HepG2 (cell line): ENCODE data around the gene GADD45GIP1. TPM values are rescaled to one million over a fixed set of nuclear protein-coding genes. Genes with fewer than 3 reads are reported as not detected.
A peak's percentile ranks its signal among the peaks of the same experiment; 100 is the strongest.

ENCODE experiments used
- ARID4A ChIP-seq: sonication (generic); formaldehyde crosslinking; IDR thresholded peaks from 2 replicates; pipeline ENCODE4 v1.5.0; 2020; ENCODE audit warnings: mild to moderate bottlenecking, missing genetic modification reagents, borderline replicate concordance
- DMTF1 ChIP-seq: sonication (generic); formaldehyde crosslinking; IDR thresholded peaks from 2 replicates; pipeline ENCODE4 v1.4.0; 2020; ENCODE audit warnings: mild to moderate bottlenecking, missing genetic modification reagents
- HDAC2 ChIP-seq: sonication (generic); formaldehyde crosslinking; IDR thresholded peaks from 2 replicates; pipeline ENCODE4 v1.4.0; 2020; ENCODE audit warnings: missing genetic modification reagents
- HMG20B ChIP-seq: conservative IDR thresholded peaks from 2 replicates; pipeline ENCODE4 v1.6.1; 2016; ENCODE audit warnings: missing genetic modification reagents, missing compliant biosample characterization
- IKZF1 ChIP-seq: fragments of 450-650 bp; IDR thresholded peaks from 2 replicates; pipeline ENCODE4 v1.7.1; 2016
- JUND ChIP-seq: sonication (generic); formaldehyde crosslinking; IDR thresholded peaks from 2 replicates; pipeline ENCODE4 v1.8.0; 2022; ENCODE audit warnings: mild to moderate bottlenecking, missing genetic modification reagents
- KDM6A ChIP-seq: IDR thresholded peaks from 2 replicates; pipeline ENCODE4 v1.6.1; 2016; ENCODE audit warnings: low read depth
- LBX2 ChIP-seq: sonication (generic); formaldehyde crosslinking; IDR thresholded peaks from 2 replicates; pipeline ENCODE4 v1.5.0; 2020; ENCODE audit warnings: missing genetic modification reagents, mild to moderate bottlenecking, borderline replicate concordance
- MAFK ChIP-seq, 2 experiments: IDR thresholded peaks in 1 of 2; conservative IDR thresholded peaks in 1 of 2; 2 replicates each; pipeline ENCODE4 v1.6.1; 2011; ENCODE audit warnings: improper control_type of control experiment in 2 of 2, low read length in 2 of 2
- MTA1 ChIP-seq: sonication (generic); formaldehyde crosslinking; IDR thresholded peaks from 2 replicates; pipeline ENCODE4 v1.4.0; 2020; ENCODE audit warnings: missing genetic modification reagents, mild to moderate bottlenecking, borderline replicate concordance
- RXRA ChIP-seq: sonication (generic); formaldehyde crosslinking; IDR thresholded peaks from 2 replicates; pipeline ENCODE4 v1.5.1; 2020; ENCODE audit warnings: missing genetic modification reagents
- SKI ChIP-seq: fragments of 450-650 bp; IDR thresholded peaks from one replicate; pipeline ENCODE4 v1.6.1; 2018; ENCODE audit warnings: mild to moderate bottlenecking; ENCODE audit not compliant: partially characterized antibody
- SP4 ChIP-seq: sonication (generic); formaldehyde crosslinking; IDR thresholded peaks from 2 replicates; pipeline ENCODE4 v1.8.1; 2023; ENCODE audit warnings: mild to moderate bottlenecking, missing genetic modification reagents
- TCF7 ChIP-seq: sonication (generic); IDR thresholded peaks from 2 replicates; pipeline ENCODE4 v1.6.1; 2016; ENCODE audit warnings: antibody characterized with exemption, low read depth
- ZBTB7A ChIP-seq: sonication (generic); formaldehyde crosslinking; IDR thresholded peaks from 2 replicates; pipeline ENCODE4 v1.8.0; 2022; ENCODE audit warnings: mild to moderate bottlenecking, missing genetic modification reagents
- ZC3H13 ChIP-seq: sonication (generic); formaldehyde crosslinking; IDR thresholded peaks from 2 replicates; pipeline ENCODE4 v1.8.1; 2023; ENCODE audit warnings: mild to moderate bottlenecking, missing genetic modification reagents, moderate library complexity
- ZNF101 ChIP-seq: sonication (generic); formaldehyde crosslinking; IDR thresholded peaks from 2 replicates; pipeline ENCODE4 v1.4.0; 2020; ENCODE audit warnings: mild to moderate bottlenecking, low read depth, missing genetic modification reagents, borderline replicate concordance
- ZNF337 ChIP-seq: sonication (generic); formaldehyde crosslinking; IDR thresholded peaks from 2 replicates; pipeline ENCODE4 v1.5.1; 2020; ENCODE audit warnings: missing genetic modification reagents, low read depth, mild to moderate bottlenecking, borderline replicate concordance
- ZNF556 ChIP-seq: sonication (generic); formaldehyde crosslinking; IDR thresholded peaks from 2 replicates; pipeline ENCODE4 v1.4.0; 2020; ENCODE audit warnings: mild to moderate bottlenecking, missing genetic modification reagents, borderline replicate concordance
- ZNF768 ChIP-seq: sonication (generic); formaldehyde crosslinking; IDR thresholded peaks from 2 replicates; pipeline ENCODE4 v1.4.0; 2020; ENCODE audit warnings: missing genetic modification reagents
- ZNF773 ChIP-seq: sonication (generic); formaldehyde crosslinking; IDR thresholded peaks from 2 replicates; pipeline ENCODE4 v1.4.0; 2020; ENCODE audit warnings: missing genetic modification reagents, borderline replicate concordance
- ZNF839 ChIP-seq: sonication (generic); formaldehyde crosslinking; IDR thresholded peaks from 2 replicates; pipeline ENCODE4 v1.4.0; 2020; ENCODE audit warnings: missing genetic modification reagents, mild to moderate bottlenecking, borderline replicate concordance
- ZNF850 ChIP-seq: sonication (generic); formaldehyde crosslinking; conservative IDR thresholded peaks from 2 replicates; pipeline ENCODE4 v1.9.0; 2021; ENCODE audit warnings: mild to moderate bottlenecking, missing genetic modification reagents
- ZSCAN22 ChIP-seq: sonication (generic); formaldehyde crosslinking; IDR thresholded peaks from 2 replicates; pipeline ENCODE4 v1.4.0; 2020; ENCODE audit warnings: mild to moderate bottlenecking, missing genetic modification reagents
- ZZZ3 ChIP-seq: sonication (generic); formaldehyde crosslinking; IDR thresholded peaks from 2 replicates; pipeline ENCODE4 v1.4.0; 2020; ENCODE audit warnings: missing genetic modification reagents, mild to moderate bottlenecking, borderline replicate concordance
- polyA plus RNA-seq, 8 experiments: library from polyadenylated mRNA; depleted of rRNA in 3 of 8; stranded (reverse) in 7 of 8; unstranded in 1 of 8; fragments of >200 nt; fragmentation: Illumina TruSeq in 4 of 8; extraction: Trizol in 4 of 8; gene quantifications; 2 replicates each; pipeline versions ENCODE4 v1.2.1 to v1.2.3, GENCODE V29; 2011 to 2016; ENCODE audit warnings: low read depth in 4 of 8, missing spikeins in 1 of 8, mixed read lengths in 1 of 8; ENCODE audit not compliant: insufficient read depth in 1 of 8
- total RNA-seq, 5 experiments: library from RNA; depleted of rRNA; stranded (reverse); fragments of >200 nt; fragmentation: Illumina TruSeq; extraction: Trizol; gene quantifications; 2 replicates each; pipeline ENCODE4 v1.2.3, GENCODE V29; 2016; ENCODE audit warnings: low read depth in 1 of 5

The GADD45GIP1 gene
- total and polyA plus RNA-seq, 2 of the 13 experiments (the other 11 are each of a cell fraction or from before 2014, with no cell fraction given), result 24.6 to 30.7 TPM

- TF ChIP-seq SP4 (CRISPR knock-in tag) (no peak), ZC3H13 (CRISPR knock-in tag) (no peak), ZNF101 (CRISPR knock-in tag) (no peak), SKI (no peak), ZNF556 (CRISPR knock-in tag) (no peak), LBX2 (CRISPR knock-in tag) (no peak), ZBTB7A (CRISPR knock-in tag) (no peak), ZNF773 (CRISPR knock-in tag) (no peak), ZNF337 (no peak), KDM6A (no peak), IKZF1 (no peak), TCF7 (no peak), ARID4A (CRISPR knock-in tag) (peak; percentile 2; the same call in 1 of the 2 replicates), ZNF850 (CRISPR knock-in tag) (no peak), HMG20B (CRISPR knock-in tag) (no peak), ZSCAN22 (CRISPR knock-in tag) (no peak), DMTF1 (CRISPR knock-in tag) (no peak), HDAC2 (CRISPR knock-in tag) (no peak), RXRA (CRISPR knock-in tag) (no peak), MTA1 (CRISPR knock-in tag) (no peak), ZZZ3 (CRISPR knock-in tag) (no peak), ZNF768 (CRISPR knock-in tag) (no peak), MAFK (conservative IDR thresholded peaks at IDR 0.05 in 1 of 2, IDR thresholded peaks at IDR 0.05 in 1 of 2; ENCODE audit: low read length in 2 of 2) (no peak), JUND (no peak), ZNF839 (CRISPR knock-in tag) (no peak)
Measured at GRCh38 chr19:12938779-12939601, 18.0 kb downstream of the GADD45GIP1 start (continued).
